Heart left ventricle (tissue), 16 donors: ENCODE results near the gene ITIH2. TPM values are rescaled to one million over a fixed set of nuclear protein-coding genes. Genes with fewer than 3 reads are reported as not detected.

ENCODE experiments used
- ATAC-seq, 4 donors: fragments of 200-7000 bp; cut with Tn5 transposase; one replicate each; pipeline ENCODE4 v1.9.1; 2020 to 2022; ENCODE audit warnings: moderate library complexity in 4 of 4, mild to moderate bottlenecking in 3 of 4, moderate number of reproducible peaks in 1 of 4
- DNase-seq, 5 donors: peaks; one replicate each; pipeline ENCODE4 v3.0.0-alpha.2; 2020
- H3K27ac ChIP-seq, 12 donors: fragments of 200-600 bp; sonication (generic) in 4 of 12; one replicate each; pipeline versions ENCODE4 v1.5.0 to v1.8.0; 2016 to 2022; ENCODE audit warnings: mild to moderate bottlenecking in 2 of 12
- H3K27me3 ChIP-seq, 9 donors: fragments of 200-600 bp; sonication (generic) in 2 of 9; one replicate each; pipeline versions ENCODE4 v1.5.1 to v1.8.0; 2016 to 2022; ENCODE audit warnings: mild to moderate bottlenecking in 3 of 9
- H3K36me3 ChIP-seq, 9 donors: fragments of 200-600 bp; sonication (generic) in 2 of 9; one replicate each; pipeline versions ENCODE4 v1.5.0 to v1.8.0; 2018 to 2022; ENCODE audit warnings: mild to moderate bottlenecking in 2 of 9
- H3K4me1 ChIP-seq, 12 donors: fragments of 200-600 bp; sonication (generic) in 4 of 12; one replicate each; pipeline versions ENCODE4 v1.5.0 to v1.8.0; 2016 to 2022; ENCODE audit warnings: mild to moderate bottlenecking in 3 of 12
- H3K4me3 ChIP-seq, 12 donors: fragments of 200-600 bp; sonication (generic) in 4 of 12; one replicate each; pipeline versions ENCODE4 v1.5.0 to v1.8.0; 2017 to 2022; ENCODE audit warnings: mild to moderate bottlenecking in 9 of 12, moderate library complexity in 4 of 12
- H3K9me3 ChIP-seq, 12 donors: fragments of 200-600 bp; sonication (generic) in 4 of 12; one replicate each; pipeline versions ENCODE4 v1.5.0 to v1.8.0; 2016 to 2022; ENCODE audit warnings: mild to moderate bottlenecking in 1 of 12
- CTCF ChIP-seq, 12 donors: fragments of 200-600 bp; sonication (generic) in 4 of 12; IDR thresholded peaks; one replicate each; pipeline versions ENCODE4 v1.5.0 to v1.8.0; 2018 to 2022; ENCODE audit warnings: antibody characterized with exemption in 12 of 12, mild to moderate bottlenecking in 5 of 12
- POLR2A ChIP-seq, 2 donors: fragments of 450-650 bp; IDR thresholded peaks; one replicate each; pipeline ENCODE4 v1.6.1; 2017; ENCODE audit warnings: antibody characterized with exemption in 2 of 2, mild to moderate bottlenecking in 2 of 2, moderate library complexity in 2 of 2
- WGBS, 4 donors: extraction: QIAGEN DNeasy Blood & Tissue Kit in 2 of 4; methylation state at CpG; one replicate each; pipeline versions ENCODE4 v1.1.5 to v1.1.7; 2013 to 2018; 5-methylcytosine and 5-hydroxymethylcytosine counted together
- intact Hi-C, 10 donors: fragments of 100-400 bp; cut with DNase I; formaldehyde crosslinking; loops; one replicate each; pipeline versions ENCODE4 v1.11.1 to v1.14.2; 2022
- polyA plus RNA-seq, 2 donors: library from polyadenylated mRNA; stranded (reverse); fragments of 200-250 nt; gene quantifications; one replicate each; pipeline ENCODE4 v1.2.3, GENCODE V29; 2013
- total RNA-seq, 9 donors: library from RNA; depleted of rRNA in 2 of 9; stranded (reverse); fragments of >200 nt in 2 of 9; fragmentation: NEBNext Ultra II Directional in 3 of 9; extraction: Animal tissue kit (Norgen Biotek cat#: 25700) in 3 of 9; gene quantifications; one replicate each; pipeline versions ENCODE4 v1.1.0 to v1.2.4, GENCODE V29; 2016 to 2023
- donor health status: ischemic (EF 13 %, LVEDD 7.1; RV severe dilation, severe dysfunction).
- donor health status: healthy with polysubstance abuse.
- donor health status: DM: no; HTN: yes; CAD: no.
- donor health status: DM: no; HTN: no; CAD: no.
- donor health status: ischemic (EF 25% LVEDD 6.9; RV normal size, moderate dysfunction).
- donor health status: ischemic (EF 25% LVEDD 5.7; RV mildly dilated, moderate dysfunction).
- donor health status: healthy.
- donor health status: DM: yes; HTN: yes; CAD: no.
- donor health status: ischemic (EF 35%, LVEDD 5.7; RV mildly dilated, moderate dysfunction).
- donor health status: nonischemic (EF 11% LVEDD 7.7; RV severe dilation, severe dysfunction).
- donor health status: DM: yes; HTN: yes; CAD: no.
- donor health status: PGD.
- donor health status: ischemic (EF 29% LVEDD 5.4; RV normal size, mild dysfunction).
- donor health status: nonischemic (EF 23%, LVEDD 6.1; RV moderate dilation, normal function).

The ITIH2 gene
- total and polyA plus RNA-seq, 11 donors = not detected

GRCh38 chr10:7787150-7787856 is 84.2 kb downstream of the ITIH2 start:
- WGBS, 4 donors = 2 to 5% (median 3%) methylated on average over 12 to 26 of the region's 26 CpGs
- no peak for TF ChIP-seq CTCF (IDR thresholded peaks at IDR 0.05)
- no peak for TF ChIP-seq POLR2A (IDR thresholded peaks at IDR 0.05)
- intact Hi-C loops = no loop called here
- Histone ChIP-seq H3K36me3 (peaks cover 0 to 23% (median 4%) of the 10 kb centered on the region in 9 donors), H3K4me3 (peak overlapping the region; percentile 76 to 97 (median 89)), H3K9me3 (no peaks in the 10 kb centered on the region), H3K27ac (peak overlapping the region in 11 of 12 donors; percentile 78 to 98 (median 94)), H3K27me3 (no peaks in the 10 kb centered on the region), H3K4me1 (peaks cover 6 to 53% (median 41%) of the 10 kb centered on the region in 12 donors)
- DNase-seq = peak in 1 of 5 donors; percentile 70
- peak; percentile 4 to 25 (median 10) for ATAC-seq

- peaks cover 0 to 24% (median 5%) of the 10 kb centered on the region in 9 donors for H3K36me3 ChIP-seq
- peak within 1 kb of the TSS; percentile 76 to 97 (median 89) for H3K4me3 ChIP-seq
- no peaks in the 10 kb centered on the region for H3K27me3 ChIP-seq
- no peaks in the 10 kb centered on the region for H3K9me3 ChIP-seq
- intact Hi-C loops = loop anchor here in 4 of 10 donors (2.0 kb wide), 1 partner anchor 31 kb away; the partner anchor contains the start of gene TAF3 (in 4 of the 4)
- 0 to 1% (median 1%) methylated on average over 46 to 59 of the region's 59 CpGs for WGBS, 4 donors
- peak; percentile 97 to 98 (median 98) for DNase-seq
- H3K27ac ChIP-seq = peak within 1 kb of the TSS; percentile 92 to 98 (median 95)
- ATAC-seq = peak; percentile 96 to 98 (median 98)
- TF ChIP-seq POLR2A (IDR thresholded peaks at IDR 0.05) (peak; percentile 63 to 89), CTCF (IDR thresholded peaks at IDR 0.05) (no peak)
- H3K4me1 ChIP-seq = peaks cover 6 to 59% (median 47%) of the 10 kb centered on the region in 12 donors
Measured at GRCh38 chr10:7787857-7788638, 84.9 kb downstream of the ITIH2 start, which contains the start of the genes ATP5F1C and KIN. TSS of gene ATP5F1C (plus strand) at chr10:7788177. CDS start at chr10:7788208, 31 bp downstream. TSS of gene KIN (minus strand) at chr10:7787993. CDS start at chr10:7787933, 60 bp downstream.

GRCh38 chr10:7788639-7789286 is 85.6 kb downstream of the ITIH2 start:
- intact Hi-C loops = loop anchor here in 4 of 10 donors (2.0 kb wide), 1 partner anchor 30 kb away; the partner anchor contains the start of gene TAF3 (in 4 of the 4)
- peak overlapping the region; percentile 92 to 98 (median 95) for H3K27ac ChIP-seq
- 2 to 3% (median 3%) methylated on average over 20 to 25 of the region's 25 CpGs for WGBS, 4 donors
- no peaks in the 10 kb centered on the region for H3K27me3 ChIP-seq
- H3K4me3 ChIP-seq = peak overlapping the region; percentile 76 to 97 (median 88)
- H3K9me3 ChIP-seq = no peaks in the 10 kb centered on the region
- DNase-seq (peak in 2 of 5 donors; percentile 12 to 20), ATAC-seq (peak in 2 of 4 donors; percentile 4 to 10)
- H3K4me1 ChIP-seq = peaks cover 6 to 67% (median 46%) of the 10 kb centered on the region in 12 donors
- TF ChIP-seq POLR2A (IDR thresholded peaks at IDR 0.05) = no peak
- no peak for TF ChIP-seq CTCF (IDR thresholded peaks at IDR 0.05)
- peaks cover 0 to 24% (median 7%) of the 10 kb centered on the region in 9 donors for H3K36me3 ChIP-seq
